GM12878 (cell line): Measurements from ENCODE around the gene GNAT1. TPM values are rescaled to one million over a fixed set of nuclear protein-coding genes. Genes with fewer than 3 reads are reported as not detected.

Experiments
- ATAC-seq: fragments of 200-7000 bp; cut with Tn5 transposase; 3 replicates; pipeline ENCODE4 v1.9.1; 2020; ENCODE audit warnings: mild to moderate bottlenecking, moderate library complexity
- BruUV-seq: library from RNA; stranded (reverse); fragments of 400-500 nt; replicated peaks from 2 replicates; lab custom pipeline; 2021; lab: Mats Ljungman, UMichigan
- CTCF ChIA-PET: fragments of 300-600 bp; sonication (Branson Sonifier 250); formaldehyde crosslinking; extraction: SDS; loops from one replicate; lab custom pipeline; 2021; ENCODE audit warnings: inconsistent platforms; lab: Yijun Ruan, JAX
- POLR2A ChIA-PET: fragments of 350-600 bp; formaldehyde crosslinking; extraction: SDS; loops from one replicate; lab custom pipeline; 2021; ENCODE audit warnings: inconsistent platforms; lab: Charles Lee
- RAD21 ChIA-PET: fragments of 300-600 bp; sonication (Branson Sonifier 250); formaldehyde crosslinking; loops from one replicate; lab custom pipeline; 2023; ENCODE audit warnings: antibody characterized with exemption; ENCODE audit not compliant: unreplicated experiment; lab: Charles Lee
- SMC1A ChIA-PET: fragments of 300-600 bp; sonication (Branson Sonifier 250); formaldehyde crosslinking; loops from one replicate; lab custom pipeline; 2023; ENCODE audit not compliant: unreplicated experiment, uncharacterized antibody; lab: Charles Lee
- DNase-seq: peaks from one replicate; pipeline ENCODE4 v3.0.0-alpha.2; 2011; ENCODE audit warnings: low read depth, low spot score
- FAIRE-seq: peaks from 3 replicates; lab custom pipeline; 2011; peaks lifted over from hg19 to GRCh38; lab: Jason Lieb, UNC
- H2AFZ ChIP-seq: 2 replicates; pipeline ENCODE4 v1.6.0; 2011; ENCODE audit warnings: low read depth, low read length, control low read depth; ENCODE audit not compliant: control insufficient read depth
- H3K27ac ChIP-seq: 2 replicates; pipeline ENCODE4 v1.5.1; 2011; ENCODE audit warnings: control low read depth; ENCODE audit not compliant: control insufficient read depth, insufficient read depth
- H3K27me3 ChIP-seq, 2 experiments: replicated peaks in 1 of 2; 2 replicates each; pipeline versions ENCODE4 v1.6.0 to v1.6.1; 2011; ENCODE audit warnings: low read length in 1 of 2; ENCODE audit not compliant: control insufficient read depth in 2 of 2, insufficient read depth in 2 of 2
- H3K36me3 ChIP-seq, 2 experiments: 2 replicates each; pipeline ENCODE4 v1.5.1; 2011; ENCODE audit warnings: low read length in 1 of 2; ENCODE audit not compliant: control insufficient read depth in 2 of 2, insufficient read depth in 2 of 2
- H3K4me1 ChIP-seq: 2 replicates; pipeline ENCODE4 v1.6.1; 2011; ENCODE audit warnings: mild to moderate bottlenecking, low read length, moderate library complexity, mixed read lengths; ENCODE audit not compliant: control insufficient read depth, insufficient read depth
- H3K4me2 ChIP-seq: 2 replicates; pipeline ENCODE4 v1.6.0; 2011; ENCODE audit warnings: control low read depth; ENCODE audit not compliant: control insufficient read depth, insufficient read depth
- H3K4me3 ChIP-seq: fragments of 200-600 bp; sonication (generic); 2 replicates; pipeline ENCODE4 v1.5.1; 2016
- H3K79me2 ChIP-seq: 2 replicates; pipeline ENCODE4 v1.6.0; 2011; ENCODE audit warnings: low read length; ENCODE audit not compliant: control insufficient read depth, insufficient read depth
- H3K9ac ChIP-seq: 2 replicates; pipeline ENCODE4 v1.8.0; 2011; ENCODE audit warnings: low read length, control low read depth, mixed read lengths; ENCODE audit not compliant: control insufficient read depth, insufficient read depth
- H3K9me3 ChIP-seq: replicated peaks from 3 replicates; pipeline ENCODE4 v1.5.1; 2011; ENCODE audit warnings: mild to moderate bottlenecking, low read length; ENCODE audit not compliant: control insufficient read depth, insufficient read depth
- H4K20me1 ChIP-seq: 2 replicates; pipeline ENCODE4 v1.6.0; 2011; ENCODE audit not compliant: control insufficient read depth, insufficient read depth
- BHLHE40 ChIP-seq, 2 experiments: fragments of 450-650 bp in 1 of 2; IDR thresholded peaks; 2 replicates each; pipeline ENCODE4 v1.6.1; 2011 to 2017; ENCODE audit warnings: low read depth in 2 of 2, borderline replicate concordance in 1 of 2, improper control_type of control experiment in 1 of 2, low read length in 1 of 2, mild to moderate bottlenecking in 1 of 2
- CBX3 ChIP-seq: fragments of 200-600 bp; sonication (generic); IDR thresholded peaks from 2 replicates; pipeline ENCODE4 v1.6.1; 2016; ENCODE audit warnings: low read depth, borderline replicate concordance
- GABPA ChIP-seq: IDR thresholded peaks from 2 replicates; pipeline ENCODE4 v1.6.1; 2014; ENCODE audit warnings: antibody characterized with exemption, low read depth, mild to moderate bottlenecking, inconsistent platforms
- HDGF ChIP-seq: fragments of 450-650 bp; IDR thresholded peaks from 2 replicates; pipeline ENCODE4 v1.6.1; 2016; ENCODE audit warnings: antibody characterized with exemption
- MEF2A ChIP-seq: IDR thresholded peaks from 2 replicates; pipeline ENCODE4 v1.6.1; 2011; ENCODE audit warnings: low read depth, mild to moderate bottlenecking, low read length, moderate library complexity; ENCODE audit not compliant: insufficient read depth
- NR2C1 ChIP-seq: fragments of 450-650 bp; IDR thresholded peaks from 2 replicates; pipeline ENCODE4 v1.6.1; 2017; ENCODE audit warnings: antibody characterized with exemption, mild to moderate bottlenecking, moderate library complexity
- NR2F1 ChIP-seq: fragments of 450-650 bp; conservative IDR thresholded peaks from 2 replicates; pipeline ENCODE4 v1.6.1; 2017; ENCODE audit warnings: mild to moderate bottlenecking
- POLR2A ChIP-seq: IDR thresholded peaks from 2 replicates; pipeline ENCODE4 v1.6.1; 2011; ENCODE audit warnings: low read depth, mild to moderate bottlenecking, low read length
- POLR2AphosphoS5 ChIP-seq: IDR thresholded peaks from 2 replicates; pipeline ENCODE4 v1.6.1; 2011; ENCODE audit warnings: mild to moderate bottlenecking, low read length, inconsistent platforms
- SMAD1 ChIP-seq: fragments of 450-650 bp; IDR thresholded peaks from 2 replicates; pipeline ENCODE4 v1.6.1; 2018; ENCODE audit warnings: mild to moderate bottlenecking, low read depth; ENCODE audit not compliant: partially characterized antibody
- SMC3 ChIP-seq: IDR thresholded peaks from 2 replicates; pipeline ENCODE4 v1.6.1; 2011; ENCODE audit warnings: low read length, improper control_type of control experiment, borderline replicate concordance
- WRNIP1 ChIP-seq: IDR thresholded peaks from 2 replicates; pipeline ENCODE4 v1.6.1; 2011; ENCODE audit warnings: low read depth, low read length, improper control_type of control experiment, borderline replicate concordance
- YY1 ChIP-seq: IDR thresholded peaks from 2 replicates; pipeline ENCODE4 v1.6.1; 2011; ENCODE audit warnings: low read depth, mild to moderate bottlenecking, low read length
- ZNF207 ChIP-seq: fragments of 450-650 bp; IDR thresholded peaks from 2 replicates; pipeline ENCODE4 v1.6.1; 2014; ENCODE audit warnings: antibody characterized with exemption, mild to moderate bottlenecking, borderline replicate concordance
- ZNF622 ChIP-seq: fragments of 450-650 bp; IDR thresholded peaks from 2 replicates; pipeline ENCODE4 v1.6.1; 2017; ENCODE audit warnings: mild to moderate bottlenecking, inconsistent platforms
- WGBS: methylation state at CpG from one replicate; pipeline ENCODE4 v1.1.6; 2016; ENCODE audit warnings: low lambda C conversion rate; ENCODE audit not compliant: insufficient replicate concordance, insufficient coverage; ENCODE audit errors: missing lambda C conversion rate; 5-methylcytosine and 5-hydroxymethylcytosine counted together
- in situ Hi-C: fragments of 300-500 bp; cut with MboI; formaldehyde crosslinking; loops from 9 replicates; pipeline ENCODE4 v1.14.3; 2018; ENCODE audit warnings: mixed read lengths
- intact Hi-C: fragments of 100-400 bp; cut with micrococcal nuclease; formaldehyde crosslinking; loops from one replicate; pipeline ENCODE4 v1.14.2; 2022; ENCODE audit not compliant: unreplicated experiment
- polyA plus RNA-seq, 11 experiments: library from polyadenylated mRNA; depleted of rRNA in 4 of 11; unstranded in 6 of 11; stranded (reverse) in 5 of 11; fragments of >200 nt; fragmentation: Nextera tagmentation in 4 of 11; fragmentation: Illumina TruSeq in 1 of 11; extraction: Ambion mirVana in 4 of 11; extraction: Trizol in 1 of 11; gene quantifications; 1 replicate in 1 of 11; 2 replicates in 10 of 11; pipeline versions ENCODE4 v1.2.1 to v1.2.3, GENCODE V29; 2011 to 2016; ENCODE audit warnings: inconsistent platforms in 2 of 11, missing spikeins in 2 of 11, low read depth in 1 of 11
- total RNA-seq, 4 experiments: library from RNA; depleted of rRNA in 3 of 4; stranded (reverse); fragments of >200 nt in 3 of 4; fragmentation: Illumina TruSeq in 1 of 4; extraction: Trizol in 1 of 4; gene quantifications; 2 replicates each; pipeline versions ENCODE4 v1.2.1 to v1.2.3, GENCODE V29; 2013 to 2021
- TF ChIP-seq, protein P1 (sequence below): fragments of 450-650 bp; IDR thresholded peaks from 2 replicates; pipeline ENCODE4 v1.6.1; 2017; ENCODE audit warnings: mild to moderate bottlenecking, moderate library complexity
- TF ChIP-seq, protein P2 (sequence below): fragments of 450-650 bp; IDR thresholded peaks from 2 replicates; pipeline ENCODE4 v1.6.1; 2017; ENCODE audit warnings: low read depth, mild to moderate bottlenecking, moderate library complexity

GNAT1 gene
- total and polyA plus RNA-seq, 10 of the 15 experiments (the other 5 are each of a cell fraction or from before 2014, with no cell fraction given) = not detected

DNA sequence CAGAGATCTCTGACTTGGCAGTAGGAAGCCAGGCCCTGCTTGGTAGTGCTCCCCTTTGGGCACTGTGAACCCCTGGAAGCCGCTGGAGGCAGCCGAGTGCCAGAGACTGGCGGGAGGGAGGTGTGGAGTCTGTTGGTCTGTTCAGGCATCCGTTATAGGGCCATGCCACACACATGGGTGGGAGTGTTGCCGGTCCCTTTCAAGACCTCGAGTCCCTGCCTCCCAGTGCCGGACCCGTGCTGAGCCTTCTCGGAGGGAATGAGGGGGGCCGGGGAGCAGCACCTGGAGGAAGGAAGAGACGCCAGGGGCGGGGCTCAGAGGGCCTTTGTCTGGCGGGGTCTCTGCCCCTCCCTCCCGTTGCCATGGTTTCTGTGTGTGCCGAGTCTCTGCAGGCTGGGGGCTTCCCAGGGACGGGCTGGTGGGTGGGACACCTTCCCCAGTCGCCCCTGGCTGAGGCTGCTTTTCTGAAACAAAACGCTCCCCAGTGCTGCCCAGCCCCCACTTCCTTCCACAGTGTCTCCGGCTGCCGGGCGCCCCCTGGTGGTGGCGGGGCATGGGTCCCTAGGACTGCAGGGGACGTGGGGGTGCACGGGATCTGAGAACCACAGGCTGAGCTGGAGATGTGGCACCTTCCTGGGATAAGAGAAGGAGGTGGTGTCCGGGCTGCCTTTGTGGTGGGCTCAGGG lies 54.6 kb downstream of the GNAT1 start (continued):
- TF ChIP-seq, protein P1, sequence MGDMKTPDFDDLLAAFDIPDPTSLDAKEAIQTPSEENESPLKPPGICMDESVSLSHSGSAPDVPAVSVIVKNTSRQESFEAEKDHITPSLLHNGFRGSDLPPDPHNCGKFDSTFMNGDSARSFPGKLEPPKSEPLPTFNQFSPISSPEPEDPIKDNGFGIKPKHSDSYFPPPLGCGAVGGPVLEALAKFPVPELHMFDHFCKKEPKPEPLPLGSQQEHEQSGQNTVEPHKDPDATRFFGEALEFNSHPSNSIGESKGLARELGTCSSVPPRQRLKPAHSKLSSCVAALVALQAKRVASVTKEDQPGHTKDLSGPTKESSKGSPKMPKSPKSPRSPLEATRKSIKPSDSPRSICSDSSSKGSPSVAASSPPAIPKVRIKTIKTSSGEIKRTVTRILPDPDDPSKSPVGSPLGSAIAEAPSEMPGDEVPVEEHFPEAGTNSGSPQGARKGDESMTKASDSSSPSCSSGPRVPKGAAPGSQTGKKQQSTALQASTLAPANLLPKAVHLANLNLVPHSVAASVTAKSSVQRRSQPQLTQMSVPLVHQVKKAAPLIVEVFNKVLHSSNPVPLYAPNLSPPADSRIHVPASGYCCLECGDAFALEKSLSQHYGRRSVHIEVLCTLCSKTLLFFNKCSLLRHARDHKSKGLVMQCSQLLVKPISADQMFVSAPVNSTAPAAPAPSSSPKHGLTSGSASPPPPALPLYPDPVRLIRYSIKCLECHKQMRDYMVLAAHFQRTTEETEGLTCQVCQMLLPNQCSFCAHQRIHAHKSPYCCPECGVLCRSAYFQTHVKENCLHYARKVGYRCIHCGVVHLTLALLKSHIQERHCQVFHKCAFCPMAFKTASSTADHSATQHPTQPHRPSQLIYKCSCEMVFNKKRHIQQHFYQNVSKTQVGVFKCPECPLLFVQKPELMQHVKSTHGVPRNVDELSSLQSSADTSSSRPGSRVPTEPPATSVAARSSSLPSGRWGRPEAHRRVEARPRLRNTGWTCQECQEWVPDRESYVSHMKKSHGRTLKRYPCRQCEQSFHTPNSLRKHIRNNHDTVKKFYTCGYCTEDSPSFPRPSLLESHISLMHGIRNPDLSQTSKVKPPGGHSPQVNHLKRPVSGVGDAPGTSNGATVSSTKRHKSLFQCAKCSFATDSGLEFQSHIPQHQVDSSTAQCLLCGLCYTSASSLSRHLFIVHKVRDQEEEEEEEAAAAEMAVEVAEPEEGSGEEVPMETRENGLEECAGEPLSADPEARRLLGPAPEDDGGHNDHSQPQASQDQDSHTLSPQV = no peak
- TF ChIP-seq SMAD1 = no peak
- TF ChIP-seq, all 136 proteins: peak for 35

DNA sequence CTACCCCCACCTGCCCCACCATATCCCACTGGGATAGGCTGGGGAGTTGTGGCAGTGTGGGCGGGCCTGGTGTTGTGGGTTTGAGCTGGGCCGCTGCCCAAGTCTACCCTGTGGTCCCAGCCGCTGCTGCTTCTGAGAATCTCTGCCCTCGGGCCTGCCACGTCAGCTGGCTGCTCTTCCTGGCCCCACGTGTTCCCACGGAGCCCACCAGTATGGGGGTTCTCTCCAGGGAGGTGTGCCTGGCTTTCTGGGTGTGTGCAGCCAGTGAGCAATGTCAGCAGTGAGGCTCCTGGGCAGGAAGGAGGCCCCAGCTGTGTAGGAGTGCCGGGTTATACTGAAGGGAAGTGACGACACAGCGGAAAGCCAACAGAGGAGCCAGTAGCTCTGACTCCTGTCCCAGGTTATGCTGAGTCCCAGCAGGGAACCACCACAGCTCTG lies 55.1 kb downstream of the GNAT1 start:
- ChIA-PET POLR2A (interaction anchor here (0.7 to 1.8 kb wide), 8 partner anchors 9 to 91 kb away, joined by 3 to 22 read pairs (median 6); partner anchors contain the start of genes GNAI2, HYAL3 and NAA80), RAD21 (interaction anchor here (0.6 to 4.1 kb wide), 15 partner anchors 8 to 322 kb away, joined by 3 to 73 read pairs (median 6); partner anchors contain the start of genes GNAI2, GNAT1, HEMK1 and HYAL3), CTCF (interaction anchor here (0.6 to 3.3 kb wide), 25 partner anchors 9 to 931 kb away, joined by 3 to 149 read pairs (median 4); partner anchors contain the start of genes GNAI2, GNAT1, HYAL3 and NAA80), SMC1A (interaction anchor here (0.7 to 1.7 kb wide), 13 partner anchors 8 to 54 kb away, joined by 3 to 51 read pairs (median 4); partner anchors contain the start of genes GNAI2, GNAT1, HYAL3 and NAA80)
- peak overlapping the region; percentile 73 for H3K9ac ChIP-seq
- H3K9me3 ChIP-seq = no peaks in the 10 kb centered on the region
- H4K20me1 ChIP-seq = peaks cover 25% of the 10 kb centered on the region
- no TSS peak for BruUV-seq
- intact Hi-C loops (loop anchor here (1.0 to 2.0 kb wide), 2 partner anchors 19 to 26 kb away; no protein-coding TSS in a partner anchor), in situ Hi-C loops (no loop called here)
- H3K79me2 ChIP-seq = peaks cover 81% of the 10 kb centered on the region
- peaks cover 15 to 17% of the 10 kb centered on the region in 2 experiments; a peak in 3 of 4 replicates for H3K36me3 ChIP-seq
- peak overlapping the region; percentile 94 for H3K4me2 ChIP-seq
- ATAC-seq (peak; percentile 77), FAIRE-seq (no peak), DNase-seq (no peak)
- WGBS = 0% methylated on average over 10 of the region's 10 CpGs
- peak overlapping the region; percentile 71 for H3K27ac ChIP-seq
- H3K4me3 ChIP-seq = peak overlapping the region; percentile 70
- peaks cover 47% of the 10 kb centered on the region for H3K4me1 ChIP-seq
- no peaks in the 10 kb centered on the region for H3K27me3 ChIP-seq
- peak overlapping the region; percentile 43 for H2AFZ ChIP-seq
- TF ChIP-seq, protein P2, sequence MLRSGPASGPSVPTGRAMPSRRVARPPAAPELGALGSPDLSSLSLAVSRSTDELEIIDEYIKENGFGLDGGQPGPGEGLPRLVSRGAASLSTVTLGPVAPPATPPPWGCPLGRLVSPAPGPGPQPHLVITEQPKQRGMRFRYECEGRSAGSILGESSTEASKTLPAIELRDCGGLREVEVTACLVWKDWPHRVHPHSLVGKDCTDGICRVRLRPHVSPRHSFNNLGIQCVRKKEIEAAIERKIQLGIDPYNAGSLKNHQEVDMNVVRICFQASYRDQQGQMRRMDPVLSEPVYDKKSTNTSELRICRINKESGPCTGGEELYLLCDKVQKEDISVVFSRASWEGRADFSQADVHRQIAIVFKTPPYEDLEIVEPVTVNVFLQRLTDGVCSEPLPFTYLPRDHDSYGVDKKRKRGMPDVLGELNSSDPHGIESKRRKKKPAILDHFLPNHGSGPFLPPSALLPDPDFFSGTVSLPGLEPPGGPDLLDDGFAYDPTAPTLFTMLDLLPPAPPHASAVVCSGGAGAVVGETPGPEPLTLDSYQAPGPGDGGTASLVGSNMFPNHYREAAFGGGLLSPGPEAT = no peak; the same call in none of the 2 replicates
- TF ChIP-seq NR2C1 (peak; percentile 47), WRNIP1 (no peak), YY1 (no peak), ZNF207 (peak; percentile 10; the same call in 1 of the 2 replicates), MEF2A (no peak), SMC3 (no peak), BHLHE40 (IDR thresholded peaks at IDR 0.05; ENCODE audit: borderline replicate concordance in 1 of 2, low read depth in 2 of 2, low read length in 1 of 2) (no peak), HDGF (peak; percentile 89; the same call in 1 of the 2 replicates), NR2F1 (no peak), POLR2A (peak; percentile 35; the same call in 1 of the 2 replicates), ZNF622 (no peak), CBX3 (no peak), POLR2AphosphoS5 (no peak), GABPA (peak; percentile 75)
